RCC 7860 (cell line): ENCODE measurements around the gene TMEM141.
"Not testable (repeated sequence)": the region's sequence is repeated elsewhere in the genome, so short reads cannot be mapped to it uniquely, and the experiment has no call there.

Experiments
- DNase-seq: peaks from one replicate; pipeline ENCODE4 v3.0.0-alpha.2; 2015; ENCODE audit warnings: low spot score
- FAIRE-seq: peaks from 2 replicates; lab custom pipeline; 2012; peaks lifted over from hg19 to GRCh38; lab: Jason Lieb, UNC

The TMEM141 gene

DNA sequence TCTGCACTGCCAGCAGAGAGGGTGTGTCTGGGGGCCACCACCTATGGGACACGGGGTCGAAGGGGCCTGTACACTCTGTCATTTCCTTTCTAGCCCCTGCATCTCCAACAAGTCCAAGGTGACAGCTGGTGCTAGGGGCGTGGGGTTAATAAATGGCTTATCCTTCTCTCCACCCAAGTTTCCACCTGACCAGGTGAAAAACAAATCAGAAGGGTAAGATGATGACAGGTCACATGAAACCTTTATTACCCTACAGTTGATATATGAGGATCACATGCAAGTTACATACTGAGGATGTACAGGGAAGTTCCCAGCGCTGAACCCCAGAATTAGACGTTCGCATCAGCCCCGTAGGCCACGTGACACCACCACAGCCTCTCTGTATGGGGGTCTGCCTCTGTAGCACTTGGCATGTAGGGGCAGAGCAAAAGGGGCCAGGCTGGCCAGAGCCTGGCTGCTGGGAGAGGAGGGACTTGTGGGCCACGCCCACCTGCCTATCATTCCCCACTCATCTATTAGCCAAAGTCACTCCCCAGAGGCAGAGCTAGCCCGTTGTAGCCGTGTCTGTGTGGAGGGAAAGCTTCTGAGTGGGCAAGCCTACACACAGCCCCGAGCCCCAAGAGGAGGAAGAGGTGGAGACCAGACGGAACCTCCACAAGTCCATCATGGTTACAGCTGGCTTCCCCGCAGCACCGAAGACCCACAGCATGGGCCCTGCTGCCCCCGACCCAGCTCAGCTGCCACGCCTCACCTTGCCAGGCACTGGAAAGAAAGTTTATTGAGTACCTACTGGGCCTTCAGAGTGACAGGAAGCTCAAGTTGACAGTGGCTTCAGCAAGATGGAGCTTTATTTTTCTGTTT, 2.2 kb downstream of the TMEM141 start:
- FAIRE-seq, result no peak

DNA sequence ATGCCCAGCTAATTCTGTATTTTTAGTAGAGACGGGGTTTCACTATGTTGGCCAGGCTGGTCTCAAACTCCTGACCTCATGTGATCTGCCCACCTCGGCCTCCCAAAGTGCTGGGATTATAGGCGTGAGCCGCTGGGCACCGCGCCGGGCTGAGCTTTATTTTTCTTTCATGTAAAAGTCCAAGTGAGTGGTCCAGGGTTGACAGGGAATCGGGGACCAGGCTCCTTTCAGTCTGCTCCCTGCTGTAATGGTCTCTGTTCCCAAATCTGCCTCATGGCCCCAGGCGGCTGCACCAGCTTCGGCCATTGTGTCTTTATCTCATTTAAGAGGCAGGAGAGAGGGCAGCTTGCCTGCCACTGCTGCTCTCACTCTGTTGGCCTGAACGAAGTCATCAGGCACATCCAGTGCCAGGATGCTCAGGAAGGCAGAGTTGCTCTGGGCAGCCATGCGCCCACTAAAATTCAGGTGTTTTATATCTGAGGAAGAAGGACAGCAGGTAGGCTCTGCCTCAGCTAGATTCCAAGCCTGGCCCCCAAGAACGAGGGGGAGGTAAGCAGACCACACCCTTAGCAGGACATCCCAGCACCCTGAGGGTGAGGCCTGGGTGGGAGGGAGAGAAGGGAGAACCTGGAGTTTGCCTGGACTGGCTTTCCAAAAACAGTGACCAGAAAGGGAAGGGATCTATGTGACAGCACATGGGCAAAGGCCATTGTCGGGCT, 3.3 kb downstream of the TMEM141 start:
- FAIRE-seq, result no peak
- DNase-seq, result no peak

More for the DNA sequence above, 2.2 kb downstream of the TMEM141 start:
- DNase-seq, result peak; percentile 44

DNA sequence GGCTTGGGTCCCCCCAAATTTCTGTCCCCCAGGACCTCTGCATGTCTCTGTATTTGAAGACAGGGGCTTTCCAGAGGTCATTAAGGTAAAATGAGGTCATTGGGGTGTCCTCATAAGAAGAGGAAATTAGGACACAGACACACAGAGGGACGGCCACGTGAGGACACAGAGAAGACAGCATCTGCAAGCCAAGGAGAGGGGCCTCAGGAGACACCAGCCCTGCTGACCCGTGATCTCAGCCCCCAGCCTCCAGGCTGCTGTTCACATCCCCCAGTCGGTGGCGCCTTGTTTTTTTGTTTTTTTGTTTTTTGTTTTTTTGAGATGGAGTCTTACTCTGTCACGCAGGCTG, 3.8 kb downstream of the TMEM141 start:
- no peak for FAIRE-seq

DNA sequence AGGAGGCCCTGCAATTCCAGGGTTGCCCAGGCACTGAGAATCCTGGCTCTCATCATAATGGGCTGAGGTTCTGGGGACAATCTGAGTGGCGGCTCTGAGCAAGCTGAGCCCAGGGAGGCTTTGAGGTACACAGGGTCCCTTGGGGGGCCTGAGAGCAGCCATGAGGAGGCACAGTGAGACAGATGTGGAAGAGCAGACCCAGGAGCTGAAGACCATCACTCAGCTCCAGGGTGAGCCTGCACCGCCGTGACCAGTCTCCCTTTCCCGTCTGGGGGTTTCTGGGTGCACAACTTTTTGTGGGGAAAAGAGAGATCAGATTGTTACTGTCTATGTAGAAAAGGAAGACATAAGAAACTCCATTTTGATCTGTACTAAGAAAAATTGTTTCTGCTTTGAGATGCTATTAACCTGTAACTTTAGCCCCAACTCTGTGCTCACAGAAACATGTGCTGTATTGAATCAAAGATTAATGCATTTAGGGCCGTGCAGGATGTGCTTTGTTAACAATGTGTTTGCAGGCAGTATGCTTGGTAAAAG, 5.2 kb downstream of the TMEM141 start, which contains the start of gene CCDC183:
CCDC183 (plus strand) TSS at position 101 of the 537 bp plus-strand sequence; CDS start at position 161, 60 bp downstream.
- FAIRE-seq (no peak), DNase-seq (no peak)

More for the DNA sequence above, 3.8 kb downstream of the TMEM141 start:
- no peak for DNase-seq

DNA sequence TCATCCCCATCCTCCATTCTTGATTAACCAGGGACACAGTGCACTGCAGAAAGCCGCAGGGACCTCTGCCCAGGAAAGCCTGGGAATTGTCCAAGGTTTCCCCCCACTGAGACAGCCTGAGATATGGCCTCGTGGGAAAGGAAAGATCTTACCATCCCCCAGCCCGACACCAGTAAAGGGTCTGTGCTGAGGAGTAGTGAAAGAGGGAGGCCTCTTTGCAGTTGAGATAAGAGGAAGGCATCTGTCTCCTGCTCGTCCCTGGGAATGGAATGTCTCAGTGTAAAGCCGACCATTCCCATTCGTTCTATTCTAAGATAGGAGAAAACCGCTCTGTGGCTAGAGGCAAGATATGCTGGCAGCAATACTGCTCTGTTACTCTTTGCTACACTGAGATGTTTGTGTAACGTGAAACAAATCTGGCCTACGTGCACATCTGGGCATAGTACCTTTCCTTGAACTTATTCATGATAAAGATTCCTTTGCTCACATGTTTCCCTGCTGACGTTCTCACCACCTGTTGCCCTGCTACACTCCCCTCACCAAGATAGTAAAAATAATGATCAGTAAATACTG, 5.7 kb downstream of the TMEM141 start:
- peak; percentile 67 for DNase-seq
- FAIRE-seq, result peak; percentile 76

DNA sequence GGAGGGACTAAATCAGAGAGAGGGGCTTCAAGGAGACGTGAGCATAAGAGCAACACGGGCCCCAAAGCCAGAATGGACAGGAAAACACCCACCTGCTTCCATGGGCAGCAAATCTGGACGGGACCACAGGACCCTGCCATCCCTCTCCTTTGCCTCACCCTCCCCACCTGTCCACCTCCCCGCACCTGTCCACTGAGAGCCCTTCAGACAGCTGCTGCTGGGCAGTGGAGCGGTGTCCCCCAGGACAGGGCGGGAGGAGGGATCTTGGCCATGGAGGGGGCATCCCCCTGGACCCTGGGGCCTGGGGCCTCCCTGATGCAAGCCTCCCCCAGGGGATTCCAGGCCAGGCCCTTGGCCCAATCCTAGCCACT, 7.5 kb downstream of the TMEM141 start:
- FAIRE-seq, result no peak
- no peak for DNase-seq

DNA sequence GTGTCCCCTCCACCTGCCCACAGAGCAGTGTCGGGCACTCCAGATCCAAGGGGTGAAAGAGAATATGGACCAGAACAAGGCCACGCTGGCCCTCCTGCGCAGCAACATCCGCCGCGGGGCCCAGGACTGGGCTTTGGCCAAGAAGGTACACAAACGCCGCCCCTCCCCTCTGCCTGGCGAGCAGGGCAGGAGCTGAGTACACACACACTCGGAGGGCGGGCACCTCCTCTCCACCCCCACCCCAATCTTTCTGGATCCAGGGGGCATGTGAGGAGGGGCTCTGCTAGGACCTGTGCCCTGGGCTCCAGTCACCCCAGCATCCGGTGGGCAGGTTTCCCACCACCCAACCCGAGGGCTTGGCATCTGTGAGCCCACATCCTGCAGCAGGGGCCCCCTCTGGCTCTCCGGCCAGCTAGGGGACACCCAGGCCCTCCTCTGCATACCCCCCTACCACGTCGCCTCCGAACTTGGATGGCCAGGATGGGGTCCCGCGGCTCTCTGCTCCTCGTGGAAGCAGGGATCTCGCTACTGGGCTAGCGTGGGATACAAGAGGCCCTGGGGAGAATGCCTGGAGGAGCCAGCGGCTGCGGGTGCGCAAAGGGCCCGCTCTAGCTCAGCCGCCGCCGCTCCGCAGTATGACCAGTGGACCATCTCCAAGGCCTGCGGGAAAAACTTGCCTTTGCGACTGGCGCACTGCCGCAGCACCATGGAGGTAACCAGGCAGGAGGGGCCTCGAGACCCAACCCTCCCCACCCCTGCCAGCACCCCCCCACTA, 8.1 kb downstream of the TMEM141 start:
- peak; percentile 42 for DNase-seq
- FAIRE-seq, result no peak

DNA sequence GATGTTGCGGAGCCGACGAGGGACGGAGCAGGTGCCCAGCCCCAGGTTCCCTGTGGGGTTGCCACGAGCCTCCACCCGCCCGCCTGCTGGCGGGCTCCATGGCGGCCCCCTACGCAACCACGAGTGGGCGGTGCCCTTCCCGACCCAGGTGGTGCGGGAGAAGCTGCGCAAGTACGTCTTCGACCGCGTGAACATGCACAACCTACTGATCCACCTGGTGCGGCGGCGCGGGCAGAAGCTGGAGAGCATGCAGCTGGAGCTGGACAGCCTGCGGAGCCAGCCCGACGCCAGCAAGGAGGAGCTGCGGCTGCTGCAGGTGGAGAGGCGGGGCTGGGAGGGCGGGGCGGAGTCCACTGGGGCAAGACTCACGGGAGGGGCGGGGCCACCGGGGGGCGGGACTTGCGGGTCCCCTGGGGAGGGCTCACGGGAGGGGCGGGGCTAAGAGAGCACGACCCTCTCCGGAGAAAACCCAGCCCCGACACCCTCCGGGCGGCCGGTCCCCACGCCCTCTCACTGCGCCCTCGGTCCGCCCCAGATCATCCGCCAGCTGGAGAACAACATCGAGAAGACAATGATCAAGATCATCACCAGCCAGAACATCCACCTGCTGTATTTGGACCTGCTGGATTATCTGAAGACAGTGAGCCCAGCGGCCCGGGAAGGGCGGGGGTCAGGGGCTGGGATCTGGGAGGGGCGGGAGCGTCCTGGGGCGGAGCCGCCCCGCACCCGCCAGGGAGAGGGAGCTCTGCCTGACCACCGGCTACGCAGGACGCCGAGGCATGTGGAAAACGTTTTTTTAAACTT, 8.9 kb downstream of the TMEM141 start:
- DNase-seq (peak; percentile 85), FAIRE-seq (no peak)

DNA sequence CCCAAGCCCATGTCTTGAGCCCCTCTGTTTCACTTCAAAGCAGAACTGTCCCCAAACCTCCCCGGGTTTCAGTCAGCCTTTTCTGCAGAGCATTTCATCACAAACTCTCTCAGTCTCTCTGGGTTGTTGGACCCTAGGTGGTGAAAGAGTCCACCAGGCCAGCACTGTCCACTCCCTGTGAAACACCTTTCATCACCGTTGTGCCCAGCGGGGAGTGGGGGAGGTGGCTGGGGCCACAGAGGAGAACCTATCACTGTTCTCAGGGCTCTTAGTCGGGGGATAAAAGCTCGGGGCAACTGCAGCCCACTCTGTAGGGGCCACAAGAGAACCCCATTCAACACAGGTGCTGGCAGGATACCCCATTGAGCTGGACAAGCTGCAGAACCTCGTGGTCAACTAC, 11.2 kb downstream of the TMEM141 start:
- no peak for FAIRE-seq

DNA sequence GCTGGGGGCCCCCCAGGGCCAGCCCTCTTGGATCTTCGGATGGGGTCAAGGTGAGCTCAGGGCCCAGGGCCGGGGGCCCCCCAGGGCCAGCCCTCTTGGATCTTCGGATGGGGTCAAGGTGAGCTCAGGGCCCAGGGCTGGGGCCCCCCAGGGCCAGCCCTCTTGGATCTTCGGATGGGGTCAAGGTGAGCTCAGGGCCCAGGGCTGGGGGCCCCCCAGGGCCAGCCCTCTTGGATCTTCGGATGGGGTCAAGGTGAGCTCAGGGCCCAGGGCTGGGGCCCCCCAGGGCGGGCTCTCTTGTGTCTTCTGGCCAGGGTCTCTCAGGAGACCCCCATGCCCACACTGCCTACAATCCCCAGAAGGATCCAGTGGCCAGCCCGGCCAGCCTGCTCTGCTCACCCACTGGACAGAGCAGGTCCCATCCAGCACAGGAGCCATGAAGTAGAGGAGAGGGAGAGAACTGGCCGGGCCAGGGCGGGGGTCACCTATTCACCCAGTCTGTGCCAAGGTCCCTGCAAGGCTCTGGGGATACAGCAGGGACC, 11.9 kb downstream of the TMEM141 start:
- FAIRE-seq, DNase-seq: not testable (repeated sequence)

More for the DNA sequence above, 11.2 kb downstream of the TMEM141 start:
- no peak for DNase-seq

DNA sequence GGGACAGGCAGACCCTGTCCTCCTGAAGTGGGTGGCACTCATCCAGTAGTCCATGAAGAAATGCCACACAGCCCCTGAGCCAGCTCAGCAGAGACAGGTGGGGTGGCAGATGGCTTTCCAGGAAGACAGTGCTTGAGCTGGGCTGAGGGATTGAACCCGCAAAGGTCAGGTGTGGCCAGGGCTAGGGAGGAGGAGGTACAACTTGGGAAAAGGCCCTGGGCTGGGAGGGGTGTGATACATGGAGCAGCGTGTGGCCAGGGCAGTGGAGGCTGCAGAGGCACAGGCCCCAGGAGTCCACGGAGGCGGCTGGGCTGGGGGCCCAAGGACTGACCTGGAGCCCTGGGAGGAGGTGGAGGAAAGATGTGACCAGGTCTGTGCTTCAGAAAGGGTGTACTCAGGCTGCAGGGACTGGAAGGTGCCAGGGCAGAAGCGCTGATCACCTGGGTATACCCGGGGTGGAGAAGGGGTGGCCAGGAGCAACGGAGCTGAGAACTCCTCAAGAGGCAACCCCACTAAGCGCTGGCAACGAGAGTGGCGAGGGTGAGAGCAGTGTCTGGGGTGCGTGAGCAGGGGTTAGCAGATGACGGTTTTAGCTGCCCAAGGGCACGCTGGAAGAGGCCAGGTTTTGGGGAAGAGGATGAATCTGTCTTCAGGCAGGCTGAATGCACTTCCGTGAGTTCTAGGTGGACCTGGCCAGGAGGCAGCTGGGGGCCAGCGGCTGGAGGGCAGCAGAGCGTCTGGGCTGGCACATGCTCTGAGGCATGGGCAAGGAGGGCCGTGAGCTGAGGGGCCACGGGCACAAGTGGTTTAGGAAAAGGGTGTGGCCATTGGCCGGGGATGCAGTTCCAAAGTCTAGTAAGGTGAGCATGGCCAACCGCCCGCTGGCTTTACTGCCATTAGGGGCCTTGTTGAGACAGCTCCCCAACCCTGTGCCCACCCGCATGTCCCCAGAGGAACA, 12.7 kb downstream of the TMEM141 start:
- FAIRE-seq (no peak), DNase-seq (no peak)

DNA sequence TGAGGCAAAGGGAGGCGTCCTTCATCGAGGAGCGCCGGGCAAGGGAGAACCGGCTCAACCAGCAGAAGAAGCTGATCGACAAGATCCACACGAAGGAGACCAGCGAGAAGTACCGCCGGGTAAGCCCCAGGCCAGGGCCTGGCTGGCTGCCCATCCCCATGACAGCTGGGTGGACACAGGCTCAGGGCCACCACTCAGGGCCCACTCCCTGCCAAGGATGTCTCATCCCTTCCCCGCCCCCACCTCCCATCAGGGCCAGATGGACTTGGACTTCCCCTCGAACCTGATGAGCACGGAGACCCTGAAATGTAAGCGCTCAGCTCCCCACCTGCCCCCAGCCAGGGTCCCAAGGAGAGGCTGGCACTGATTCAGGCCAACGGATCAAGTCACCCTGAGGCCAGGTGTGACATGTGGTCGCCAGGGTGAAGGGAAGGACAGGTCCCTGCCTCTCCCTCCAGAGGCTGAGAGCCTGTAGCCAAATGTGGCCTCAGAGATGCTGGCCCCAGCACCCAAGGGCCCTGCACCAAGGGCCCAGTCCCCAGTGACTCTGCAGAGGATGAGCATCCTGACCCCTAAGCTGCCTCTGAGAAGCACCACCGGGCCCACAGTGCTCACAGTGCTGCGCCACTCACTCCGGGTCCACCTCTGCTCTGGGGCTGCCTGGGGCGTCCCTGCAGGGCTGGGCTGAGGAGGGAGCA, 13.5 kb downstream of the TMEM141 start:
- no peak for DNase-seq
- FAIRE-seq, result no peak

DNA sequence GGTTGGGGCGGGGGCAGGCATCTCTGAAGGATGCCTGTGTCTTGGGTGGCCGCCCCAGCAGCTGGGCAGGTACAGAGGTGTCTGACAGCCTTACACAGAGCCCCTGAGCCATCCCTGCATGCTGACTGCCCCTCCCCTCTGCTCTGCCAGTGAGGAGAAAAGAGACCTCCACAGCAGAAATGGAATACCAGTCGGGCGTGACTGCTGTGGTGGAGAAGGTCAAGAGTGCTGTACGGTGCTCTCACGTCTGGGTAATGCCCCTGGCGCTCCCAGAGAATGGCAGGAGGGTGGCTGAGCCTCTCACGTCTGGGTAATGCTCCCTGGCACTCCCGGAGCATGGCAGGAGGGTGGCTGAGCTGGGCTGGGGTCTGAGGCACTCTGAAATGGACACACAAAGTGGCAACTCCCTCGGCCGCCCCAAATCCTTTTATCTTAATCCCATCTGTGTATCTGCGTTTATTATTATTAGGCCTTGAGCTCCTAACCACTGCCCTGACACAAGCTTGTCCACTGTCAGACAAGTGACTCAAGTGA, 14.1 kb downstream of the TMEM141 start:
- DNase-seq, result no peak
- no peak for FAIRE-seq

DNA sequence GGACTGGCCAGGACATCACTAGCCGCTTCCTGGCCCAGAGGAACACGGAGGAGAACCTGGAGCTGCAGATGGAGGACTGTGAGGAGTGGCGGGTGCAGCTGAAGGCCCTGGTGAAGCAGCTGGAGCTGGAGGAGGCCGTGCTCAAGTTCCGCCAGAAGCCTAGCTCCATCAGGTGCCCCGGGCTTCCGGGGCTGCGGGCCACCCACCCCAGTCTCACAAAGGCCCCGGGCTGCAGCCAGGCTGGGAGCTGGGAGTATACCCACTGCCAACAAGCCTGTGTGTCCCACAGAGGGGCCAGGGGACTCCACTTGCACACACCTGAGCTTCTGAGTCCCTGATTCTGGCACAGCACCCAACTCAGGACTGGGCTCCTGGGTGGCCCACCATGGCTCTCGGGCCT, 14.9 kb downstream of the TMEM141 start:
- FAIRE-seq (no peak), DNase-seq (no peak)

DNA sequence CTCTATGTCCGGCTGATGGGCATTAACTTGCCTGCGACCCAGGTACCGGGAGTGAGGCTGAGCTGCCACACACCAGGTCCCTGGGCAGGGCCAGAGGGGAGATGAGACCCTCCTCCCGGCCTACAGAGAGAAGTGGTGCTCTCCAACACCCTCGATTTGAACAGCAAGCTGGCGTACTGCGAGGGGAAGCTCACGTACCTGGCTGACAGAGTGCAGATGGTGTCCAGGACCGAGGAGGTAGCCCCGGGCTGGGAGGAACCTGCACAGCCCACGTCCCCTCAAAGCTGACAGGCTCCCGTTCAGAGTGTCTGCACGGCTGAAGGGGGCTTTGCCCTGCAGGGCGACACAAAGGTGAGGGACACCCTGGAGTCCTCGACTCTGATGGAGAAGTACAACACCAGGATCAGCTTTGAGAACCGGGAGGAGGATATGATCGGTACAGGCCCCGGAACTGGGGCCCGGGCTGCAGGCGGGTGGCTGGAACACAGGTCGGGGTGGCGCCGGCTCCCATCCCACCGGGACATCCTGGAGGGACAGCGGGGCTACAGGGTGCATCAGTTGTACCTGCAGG, 15.6 kb downstream of the TMEM141 start:
- DNase-seq (no peak), FAIRE-seq (no peak)

DNA sequence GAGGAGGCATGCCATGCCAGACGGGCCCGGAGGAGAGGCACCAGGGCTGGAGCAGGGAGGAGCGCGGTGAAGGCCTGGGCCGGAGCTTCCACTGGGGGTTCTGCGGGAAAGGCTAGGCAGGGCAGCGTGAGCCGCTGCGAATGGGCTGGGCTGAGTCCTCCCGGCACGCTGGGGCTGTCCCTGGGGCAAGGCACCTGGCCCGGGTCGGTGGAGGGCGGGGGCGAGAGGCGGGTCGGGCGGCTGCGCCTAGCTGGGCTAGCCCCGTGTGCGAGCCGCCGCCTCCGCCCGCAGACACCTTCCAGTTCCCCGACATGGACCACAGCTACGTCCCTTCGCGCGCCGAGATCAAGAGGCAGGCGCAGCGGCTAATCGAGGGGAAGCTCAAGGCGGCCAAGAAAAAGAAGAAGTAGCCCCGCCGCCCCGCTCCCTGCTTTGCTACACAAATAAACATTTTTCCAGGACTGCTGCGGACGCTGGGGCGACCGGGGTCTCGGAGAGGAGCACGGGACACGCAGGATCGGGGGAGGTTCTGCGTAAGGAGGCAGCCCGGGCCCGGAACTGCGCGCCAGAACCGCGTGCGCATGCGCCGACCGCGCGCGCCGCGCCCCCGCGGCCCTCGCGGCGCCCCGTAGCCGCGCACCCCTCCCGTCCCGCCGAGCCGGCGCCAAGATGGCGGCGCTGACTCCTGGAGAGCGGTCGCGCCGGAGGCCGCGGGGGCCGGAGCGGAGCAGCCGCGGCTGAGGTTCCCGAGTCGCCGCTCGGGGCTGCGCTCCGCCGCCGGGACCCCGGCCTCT, 16.3 kb downstream of the TMEM141 start, which contains the start of gene RABL6:
RABL6 (plus strand) TSS at position 668 of the 794 bp plus-strand sequence. CDS start 249 bp downstream, outside the sequence.
- no peak for FAIRE-seq

More for the DNA sequence above, 16.3 kb downstream of the TMEM141 start, which contains the start of gene RABL6:
- DNase-seq, result peak; percentile 61
